Fibroblast of lung (primary cell): ENCODE measurements around the gene PPM1G.

Experiments
- EZH2 ChIP-seq: IDR thresholded peaks from 2 replicates; pipeline ENCODE4 v1.5.1; 2012; ENCODE audit warnings: low read length, control low read depth, mild to moderate bottlenecking; ENCODE audit errors: missing control alignments
- TF ChIP-seq, protein P1 (sequence below), 2 donors: IDR thresholded peaks in 1 of 2; conservative IDR thresholded peaks in 1 of 2; 1 replicate in 1 of 2; 2 replicates in 1 of 2; pipeline ENCODE4 v1.5.1; 2011 to 2012; ENCODE audit warnings: low read length in 2 of 2, control low read depth in 1 of 2, inconsistent platforms in 1 of 2, low read depth in 1 of 2, mild to moderate bottlenecking in 1 of 2

GRCh38 chr2:27351802-27352598 lies 57.4 kb downstream of the PPM1G start:
- TF ChIP-seq, protein P1, sequence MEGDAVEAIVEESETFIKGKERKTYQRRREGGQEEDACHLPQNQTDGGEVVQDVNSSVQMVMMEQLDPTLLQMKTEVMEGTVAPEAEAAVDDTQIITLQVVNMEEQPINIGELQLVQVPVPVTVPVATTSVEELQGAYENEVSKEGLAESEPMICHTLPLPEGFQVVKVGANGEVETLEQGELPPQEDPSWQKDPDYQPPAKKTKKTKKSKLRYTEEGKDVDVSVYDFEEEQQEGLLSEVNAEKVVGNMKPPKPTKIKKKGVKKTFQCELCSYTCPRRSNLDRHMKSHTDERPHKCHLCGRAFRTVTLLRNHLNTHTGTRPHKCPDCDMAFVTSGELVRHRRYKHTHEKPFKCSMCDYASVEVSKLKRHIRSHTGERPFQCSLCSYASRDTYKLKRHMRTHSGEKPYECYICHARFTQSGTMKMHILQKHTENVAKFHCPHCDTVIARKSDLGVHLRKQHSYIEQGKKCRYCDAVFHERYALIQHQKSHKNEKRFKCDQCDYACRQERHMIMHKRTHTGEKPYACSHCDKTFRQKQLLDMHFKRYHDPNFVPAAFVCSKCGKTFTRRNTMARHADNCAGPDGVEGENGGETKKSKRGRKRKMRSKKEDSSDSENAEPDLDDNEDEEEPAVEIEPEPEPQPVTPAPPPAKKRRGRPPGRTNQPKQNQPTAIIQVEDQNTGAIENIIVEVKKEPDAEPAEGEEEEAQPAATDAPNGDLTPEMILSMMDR (conservative IDR thresholded peaks at IDR 0.05 in 1 of 2, IDR thresholded peaks at IDR 0.05 in 1 of 2; ENCODE audit: low read depth in 1 of 2, low read length in 2 of 2), result no peak
- TF ChIP-seq EZH2, result no peak
